Osteocyte (in vitro differentiated cells): ENCODE data around the gene TCP11L2. TPM values are rescaled to one million over a fixed set of nuclear protein-coding genes. Genes with fewer than 3 reads are reported as not detected.

ENCODE experiments used
- DNase-seq: peaks from one replicate; pipeline ENCODE4 v3.0.0; 2021; ENCODE audit warnings: mixed read lengths; ENCODE audit not compliant: unreplicated experiment; ENCODE audit errors: extremely low spot score
- H3K27ac Mint-ChIP-seq: one replicate; pipeline ENCODE4 v1.8.0; 2021; ENCODE audit warnings: mild to moderate bottlenecking, mixed read lengths; ENCODE audit not compliant: unreplicated experiment
- H3K27me3 Mint-ChIP-seq: one replicate; pipeline ENCODE4 v1.8.0; 2021; ENCODE audit warnings: mixed read lengths; ENCODE audit not compliant: unreplicated experiment
- H3K36me3 Mint-ChIP-seq: one replicate; pipeline ENCODE4 v1.8.0; 2021; ENCODE audit warnings: mixed read lengths; ENCODE audit not compliant: unreplicated experiment
- H3K4me1 Mint-ChIP-seq: one replicate; pipeline ENCODE4 v1.8.0; 2021; ENCODE audit warnings: mixed read lengths; ENCODE audit not compliant: unreplicated experiment
- H3K4me3 Mint-ChIP-seq: one replicate; pipeline ENCODE4 v1.8.0; 2021; ENCODE audit warnings: mild to moderate bottlenecking, moderate library complexity, mixed read lengths; ENCODE audit not compliant: unreplicated experiment
- H3K9me3 Mint-ChIP-seq: one replicate; pipeline ENCODE4 v1.8.0; 2021; ENCODE audit warnings: mixed read lengths; ENCODE audit not compliant: unreplicated experiment
- CTCF ChIP-seq: fragments of 200-600 bp; sonication (generic); IDR thresholded peaks from 2 replicates; pipeline ENCODE4 v1.5.0; 2021; ENCODE audit warnings: antibody characterized with exemption, mild to moderate bottlenecking, moderate library complexity
- total RNA-seq: library from RNA; stranded (reverse); gene quantifications from 2 replicates; pipeline ENCODE4 v1.2.1, GENCODE V29; 2021

TCP11L2 gene
- total RNA-seq, 1 donor from 2014 or later: 42.7 TPM

GRCh38 chr12:106353175-106353574, 50.6 kb downstream of the TCP11L2 start:
- Mint-ChIP-seq H3K4me3 (no peak overlapping the region), H3K4me1 (peaks cover 12% of the 10 kb centered on the region), H3K9me3 (no peaks in the 10 kb centered on the region), H3K27me3 (peaks cover 15% of the 10 kb centered on the region), H3K27ac (no peak overlapping the region), H3K36me3 (no peaks in the 10 kb centered on the region)
- no peak for DNase-seq
- TF ChIP-seq CTCF: no peak

- Mint-ChIP-seq H3K4me3 (peak within 1 kb of the TSS; percentile 93), H3K27ac (peak within 1 kb of the TSS; percentile 94), H3K36me3 (no peaks in the 10 kb centered on the region), H3K9me3 (no peaks in the 10 kb centered on the region), H3K4me1 (peaks cover 21% of the 10 kb centered on the region), H3K27me3 (no peaks in the 10 kb centered on the region)
- TF ChIP-seq CTCF: peak; percentile 95
- DNase-seq: peak; percentile 98
Measured at GRCh38 chr12:106357549-106358395, 55.2 kb downstream of the TCP11L2 start, which contains the start of gene POLR3B. Gene POLR3B (plus strand): TSS chr12:106357748. CDS start chr12:106357880, 132 bp downstream.

- no peaks in the 10 kb centered on the region for H3K27me3 Mint-ChIP-seq
- H3K4me1 Mint-ChIP-seq: peaks cover 21% of the 10 kb centered on the region
- H3K9me3 Mint-ChIP-seq: no peaks in the 10 kb centered on the region
- H3K36me3 Mint-ChIP-seq: no peaks in the 10 kb centered on the region
- H3K4me3 Mint-ChIP-seq: peak overlapping the region; percentile 93
- DNase-seq: no peak
- H3K27ac Mint-ChIP-seq: peak overlapping the region; percentile 94
- TF ChIP-seq CTCF: no peak
Measured at GRCh38 chr12:106358396-106359241, 56.1 kb downstream of the TCP11L2 start.

GRCh38 chr12:106359646-106360399, 57.3 kb downstream of the TCP11L2 start:
- H3K4me3 Mint-ChIP-seq: no peak overlapping the region
- no peak overlapping the region for H3K27ac Mint-ChIP-seq
- DNase-seq: no peak
- H3K4me1 Mint-ChIP-seq: peaks cover 21% of the 10 kb centered on the region
- H3K27me3 Mint-ChIP-seq: no peaks in the 10 kb centered on the region
- no peak for TF ChIP-seq CTCF
- peaks cover 3% of the 10 kb centered on the region for H3K36me3 Mint-ChIP-seq
- H3K9me3 Mint-ChIP-seq: no peaks in the 10 kb centered on the region
